Measurements from ENCODE around the gene TEX2. TPM values are rescaled to one million over a fixed set of nuclear protein-coding genes. Genes with fewer than 3 reads are reported as not detected.

Gene TEX2
- total and polyA plus RNA-seq, 2 experiments from 2014 or later: 27.9 to 37.7 TPM

DNA sequence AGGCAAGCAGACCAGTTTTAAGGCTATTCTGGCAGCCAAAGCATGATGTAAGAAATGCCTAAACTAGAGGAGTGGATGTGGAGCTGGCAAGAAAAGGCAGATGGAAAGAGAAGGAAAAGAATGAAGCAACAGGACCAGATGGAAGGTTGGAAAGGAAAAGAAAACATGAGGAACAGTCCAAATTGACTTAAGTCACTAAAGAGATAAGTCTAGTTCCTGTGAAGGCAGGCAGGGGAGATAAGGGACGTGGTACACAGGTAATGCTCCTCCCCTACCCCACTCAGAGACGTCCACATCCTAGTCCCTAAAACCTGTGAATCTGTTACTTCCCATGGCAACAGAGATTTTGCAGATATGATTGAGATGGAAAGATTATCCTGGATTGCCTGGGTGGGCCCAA lies 43.5 kb downstream of the TEX2 start:
- H2AFZ ChIP-seq: no peak overlapping the region
- DNase-seq (ENCODE audit: low spot score): no peak
- no peak overlapping the region for H3K4me2 ChIP-seq
- H3K27me3 ChIP-seq: no peaks in the 10 kb centered on the region
- H3K4me3 ChIP-seq: no peak overlapping the region
- WGBS (ENCODE audit: low lambda C conversion rate, missing lambda C conversion rate): 38% methylated on average over 2 of the region's 2 CpGs
- peaks cover 79% of the 10 kb centered on the region for H3K79me2 ChIP-seq
- no peaks in the 10 kb centered on the region for H4K20me1 ChIP-seq (ENCODE audit: insufficient read depth, poor library complexity, severe bottlenecking)
- peaks cover 29% of the 10 kb centered on the region for H3K4me1 ChIP-seq (ENCODE audit: insufficient read depth)
- H3K9me3 ChIP-seq (ENCODE audit: low read depth): no peaks in the 10 kb centered on the region
- no peak overlapping the region for H3K27ac ChIP-seq
- H3K36me3 ChIP-seq (replicated peaks; ENCODE audit: insufficient read depth, low read depth): no peaks in the 10 kb centered on the region
- H3K9me2 ChIP-seq (replicated peaks; ENCODE audit: insufficient read depth): no peaks in the 10 kb centered on the region
- no peak for TF ChIP-seq EZH2 (IDR thresholded peaks at IDR 0.05; ENCODE audit: borderline replicate concordance)
- TF ChIP-seq EZH2phosphoT487 (IDR thresholded peaks at IDR 0.05; ENCODE audit: low read depth, severe bottlenecking, unreplicated experiment): no peak
- TF ChIP-seq, protein P1, sequence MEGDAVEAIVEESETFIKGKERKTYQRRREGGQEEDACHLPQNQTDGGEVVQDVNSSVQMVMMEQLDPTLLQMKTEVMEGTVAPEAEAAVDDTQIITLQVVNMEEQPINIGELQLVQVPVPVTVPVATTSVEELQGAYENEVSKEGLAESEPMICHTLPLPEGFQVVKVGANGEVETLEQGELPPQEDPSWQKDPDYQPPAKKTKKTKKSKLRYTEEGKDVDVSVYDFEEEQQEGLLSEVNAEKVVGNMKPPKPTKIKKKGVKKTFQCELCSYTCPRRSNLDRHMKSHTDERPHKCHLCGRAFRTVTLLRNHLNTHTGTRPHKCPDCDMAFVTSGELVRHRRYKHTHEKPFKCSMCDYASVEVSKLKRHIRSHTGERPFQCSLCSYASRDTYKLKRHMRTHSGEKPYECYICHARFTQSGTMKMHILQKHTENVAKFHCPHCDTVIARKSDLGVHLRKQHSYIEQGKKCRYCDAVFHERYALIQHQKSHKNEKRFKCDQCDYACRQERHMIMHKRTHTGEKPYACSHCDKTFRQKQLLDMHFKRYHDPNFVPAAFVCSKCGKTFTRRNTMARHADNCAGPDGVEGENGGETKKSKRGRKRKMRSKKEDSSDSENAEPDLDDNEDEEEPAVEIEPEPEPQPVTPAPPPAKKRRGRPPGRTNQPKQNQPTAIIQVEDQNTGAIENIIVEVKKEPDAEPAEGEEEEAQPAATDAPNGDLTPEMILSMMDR (IDR thresholded peaks at IDR 0.05; ENCODE audit: poor library complexity): no peak

DNA sequence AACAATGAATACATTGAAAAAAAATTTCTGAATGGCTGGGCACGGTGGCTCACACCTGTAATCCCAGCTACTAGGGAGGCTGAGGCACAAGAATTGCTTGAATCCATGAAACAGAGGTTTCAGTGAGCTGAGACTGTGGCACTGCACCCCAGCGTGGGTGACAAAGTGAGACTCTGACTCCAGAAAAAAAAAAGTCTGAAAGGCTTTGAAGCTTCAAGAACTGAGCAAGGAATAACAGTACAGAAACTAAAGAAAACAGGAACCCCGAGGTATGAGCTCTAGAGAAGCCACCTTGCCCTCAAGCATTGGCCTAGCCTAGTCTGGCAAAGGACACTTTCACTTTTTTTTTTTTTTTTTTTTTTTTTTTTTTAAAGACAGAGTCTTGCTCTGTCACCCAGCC lies 45.0 kb downstream of the TEX2 start:
- Histone ChIP-seq H3K79me2 (peaks cover 81% of the 10 kb centered on the region), H3K9me3 (ENCODE audit: low read depth) (no peaks in the 10 kb centered on the region), H2AFZ (no peak overlapping the region), H3K4me3 (no peak overlapping the region), H3K36me3 (replicated peaks; ENCODE audit: insufficient read depth, low read depth) (no peaks in the 10 kb centered on the region), H3K27me3 (no peaks in the 10 kb centered on the region), H4K20me1 (ENCODE audit: insufficient read depth, poor library complexity, severe bottlenecking) (no peaks in the 10 kb centered on the region), H3K4me1 (ENCODE audit: insufficient read depth) (peaks cover 29% of the 10 kb centered on the region), H3K27ac (peak overlapping the region; percentile 82), H3K9me2 (replicated peaks; ENCODE audit: insufficient read depth) (no peaks in the 10 kb centered on the region), H3K4me2 (no peak overlapping the region)
- WGBS (ENCODE audit: low lambda C conversion rate, missing lambda C conversion rate): 87% methylated on average over 3 of the region's 3 CpGs
- TF ChIP-seq EZH2phosphoT487 (IDR thresholded peaks at IDR 0.05; ENCODE audit: low read depth, severe bottlenecking, unreplicated experiment): no peak
- TF ChIP-seq, protein P1 (IDR thresholded peaks at IDR 0.05; ENCODE audit: poor library complexity): no peak
- TF ChIP-seq EZH2 (IDR thresholded peaks at IDR 0.05; ENCODE audit: borderline replicate concordance): no peak
- no peak for DNase-seq (ENCODE audit: low spot score)

DNA sequence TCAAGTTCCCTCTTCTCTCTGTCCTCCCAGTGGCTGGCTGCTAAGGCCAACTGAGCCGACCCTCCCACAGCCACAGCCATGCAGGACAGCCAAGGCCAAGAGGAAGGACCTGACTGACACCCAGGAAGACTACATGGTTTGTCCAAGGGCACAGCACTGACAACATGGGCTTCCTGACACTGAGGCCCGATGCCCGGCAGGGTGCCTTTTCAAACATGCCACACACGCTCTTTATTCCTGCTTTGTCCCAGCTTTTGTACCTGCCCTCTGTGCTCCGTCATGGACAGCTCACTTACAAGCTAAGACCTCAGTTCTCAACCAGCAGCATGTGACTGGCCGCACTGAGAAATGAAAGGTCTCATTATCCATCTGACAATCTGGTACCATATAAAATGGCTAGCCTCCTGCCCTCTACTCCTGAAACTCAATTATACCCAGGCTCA lies 45.8 kb downstream of the TEX2 start:
- Histone ChIP-seq H3K4me1 (ENCODE audit: insufficient read depth) (peaks cover 36% of the 10 kb centered on the region), H3K79me2 (peaks cover 80% of the 10 kb centered on the region)

More for the DNA sequence above, 45.8 kb downstream of the TEX2 start:
- H4K20me1 ChIP-seq (ENCODE audit: insufficient read depth, poor library complexity, severe bottlenecking): no peaks in the 10 kb centered on the region
- TF ChIP-seq EZH2 (IDR thresholded peaks at IDR 0.05; ENCODE audit: borderline replicate concordance) (no peak), EZH2phosphoT487 (IDR thresholded peaks at IDR 0.05; ENCODE audit: low read depth, severe bottlenecking, unreplicated experiment) (no peak)
- TF ChIP-seq, protein P1 (IDR thresholded peaks at IDR 0.05; ENCODE audit: poor library complexity): no peak
- no peaks in the 10 kb centered on the region for H3K27me3 ChIP-seq
- no peaks in the 10 kb centered on the region for H3K36me3 ChIP-seq (replicated peaks; ENCODE audit: insufficient read depth, low read depth)
- H3K27ac ChIP-seq: peak overlapping the region; percentile 82
- H3K4me2 ChIP-seq: peak overlapping the region; percentile 30
- no peak for DNase-seq (ENCODE audit: low spot score)
- H3K9me3 ChIP-seq (ENCODE audit: low read depth): no peaks in the 10 kb centered on the region
- no peak overlapping the region for H3K4me3 ChIP-seq
- no peak overlapping the region for H2AFZ ChIP-seq
- H3K9me2 ChIP-seq (replicated peaks; ENCODE audit: insufficient read depth): no peaks in the 10 kb centered on the region
- 96% methylated on average over 6 of the region's 6 CpGs for WGBS (ENCODE audit: low lambda C conversion rate, missing lambda C conversion rate)
